Epithelial cell of proximal tubule (primary cell): ENCODE measurements around the gene LRRC32. TPM values are rescaled to one million over a fixed set of nuclear protein-coding genes. Genes with fewer than 3 reads are reported as not detected.

Experiments used
- DNase-seq: peaks from one replicate; pipeline ENCODE4 v3.0.0-alpha.2; 2011; ENCODE audit warnings: low read depth
- H3K4me3 ChIP-seq: 2 replicates; pipeline ENCODE4 v1.5.1; 2011; ENCODE audit warnings: low read depth, mild to moderate bottlenecking, low read length
- CTCF ChIP-seq: conservative IDR thresholded peaks from 2 replicates; pipeline ENCODE4 v1.5.1; 2012; ENCODE audit warnings: low read depth, mild to moderate bottlenecking, low read length
- total RNA-seq: library from RNA; depleted of rRNA; stranded (reverse); fragments of >200 nt; gene quantifications from 2 replicates; pipeline ENCODE4 v1.2.3, GENCODE V29; 2015

Gene LRRC32
- total RNA-seq, 1 donor from 2014 or later = 0.29 TPM

- H3K4me3 ChIP-seq = no peak overlapping the region
- no peak for DNase-seq
- no peak for TF ChIP-seq CTCF
Measured at GRCh38 chr11:76638270-76639197, 32.0 kb downstream of the LRRC32 start.

GRCh38 chr11:76637491-76638269 lies 32.9 kb downstream of the LRRC32 start:
- no peak overlapping the region for H3K4me3 ChIP-seq
- no peak for DNase-seq
- no peak for TF ChIP-seq CTCF

GRCh38 chr11:76636826-76637460 lies 33.6 kb downstream of the LRRC32 start:
- no peak for DNase-seq
- no peak for TF ChIP-seq CTCF
- H3K4me3 ChIP-seq = no peak overlapping the region

GRCh38 chr11:76635991-76636738 lies 34.4 kb downstream of the LRRC32 start:
- no peak for TF ChIP-seq CTCF
- no peak overlapping the region for H3K4me3 ChIP-seq
- no peak for DNase-seq

GRCh38 chr11:76634886-76635285 lies 35.7 kb downstream of the LRRC32 start:
- no peak for DNase-seq
- H3K4me3 ChIP-seq = no peak overlapping the region
- no peak for TF ChIP-seq CTCF

GRCh38 chr11:76632492-76632891 lies 38.1 kb downstream of the LRRC32 start:
- no peak for DNase-seq

More at GRCh38 chr11:76632492-76632891, 38.1 kb downstream of the LRRC32 start:
- no peak overlapping the region for H3K4me3 ChIP-seq
- no peak for TF ChIP-seq CTCF
